Tongue (tissue), 2 donors: ENCODE data around the gene ZNF526. TPM values are rescaled to one million over a fixed set of nuclear protein-coding genes. Genes with fewer than 3 reads are reported as not detected.

Source experiments
- DNase-seq: peaks from one replicate; pipeline ENCODE4 v3.0.0-alpha.2; 2015
- total RNA-seq: library from RNA; depleted of rRNA; stranded (reverse); fragments of >200 nt; gene quantifications from one replicate; pipeline ENCODE4 v1.2.3, GENCODE V29; 2014

ZNF526 gene, protein sequence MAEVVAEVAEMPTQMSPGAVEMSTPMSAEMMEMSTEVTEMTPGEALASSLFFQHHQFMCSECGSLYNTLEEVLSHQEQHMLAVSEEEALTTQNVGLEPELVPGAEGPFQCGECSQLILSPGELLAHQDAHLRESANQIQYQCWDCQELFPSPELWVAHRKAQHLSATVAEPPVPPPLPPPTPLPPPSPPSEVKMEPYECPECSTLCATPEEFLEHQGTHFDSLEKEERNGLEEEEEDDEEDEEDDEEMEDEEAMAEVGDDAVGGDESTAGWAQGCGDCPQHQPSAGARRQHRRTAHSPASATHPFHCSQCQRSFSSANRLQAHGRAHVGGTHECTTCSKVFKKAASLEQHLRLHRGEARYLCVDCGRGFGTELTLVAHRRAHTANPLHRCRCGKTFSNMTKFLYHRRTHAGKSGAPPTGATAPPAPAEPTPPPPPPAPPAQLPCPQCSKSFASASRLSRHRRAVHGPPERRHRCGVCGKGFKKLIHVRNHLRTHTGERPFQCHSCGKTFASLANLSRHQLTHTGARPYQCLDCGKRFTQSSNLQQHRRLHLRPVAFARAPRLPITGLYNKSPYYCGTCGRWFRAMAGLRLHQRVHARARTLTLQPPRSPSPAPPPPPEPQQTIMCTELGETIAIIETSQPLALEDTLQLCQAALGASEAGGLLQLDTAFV
- 8.5 TPM for total RNA-seq

DNA sequence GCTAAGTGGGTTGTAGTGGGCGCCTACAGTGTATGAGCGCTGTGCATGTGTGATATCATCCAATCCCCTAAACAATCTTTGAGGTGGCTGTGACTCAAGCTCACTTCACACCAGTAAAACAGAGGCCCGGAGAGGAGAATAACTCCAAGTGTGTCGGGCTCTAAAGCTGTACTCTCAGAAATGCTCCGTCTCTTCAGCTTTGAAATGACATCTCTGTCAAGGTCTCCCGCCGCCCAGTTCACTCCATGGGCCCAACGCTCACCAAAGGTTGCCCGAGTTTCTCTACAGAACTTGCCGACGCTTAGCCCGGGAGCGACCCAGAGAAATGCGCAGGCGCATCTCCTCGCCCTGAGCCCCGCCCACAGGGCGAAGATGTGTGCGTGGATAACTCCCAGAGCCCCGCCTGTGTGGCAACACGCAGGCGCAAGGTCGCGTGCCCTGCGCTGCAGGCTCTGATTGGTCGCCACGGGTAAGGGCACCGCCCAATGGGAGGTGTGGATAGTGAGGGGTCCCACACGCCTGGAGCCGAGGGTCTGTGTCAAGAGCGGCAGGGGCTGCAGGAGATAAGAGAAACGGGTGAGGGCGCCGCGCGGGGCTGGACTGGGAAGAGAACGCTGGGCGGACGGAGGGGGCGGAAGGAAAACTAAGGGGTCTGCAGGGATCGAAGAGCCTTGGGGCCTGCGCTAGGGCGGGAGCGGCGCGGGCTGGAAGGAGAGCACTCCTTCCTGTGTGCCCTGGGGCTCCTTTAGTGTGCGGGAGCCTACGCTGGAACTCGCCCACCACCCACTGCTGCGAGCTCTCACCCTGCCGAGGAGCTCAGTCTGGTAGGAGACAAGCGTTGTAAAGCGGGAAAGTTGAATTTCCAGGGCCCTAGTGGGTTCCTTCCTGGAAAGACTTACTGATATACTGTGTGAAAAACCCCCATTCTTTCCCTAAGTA is at the start of gene ZNF526:
ZNF526 (plus strand) TSS at position 501 of the 939 bp plus-strand sequence. CDS start 4,092 bp downstream, outside the sequence.
- peak; percentile 99 for DNase-seq

DNA sequence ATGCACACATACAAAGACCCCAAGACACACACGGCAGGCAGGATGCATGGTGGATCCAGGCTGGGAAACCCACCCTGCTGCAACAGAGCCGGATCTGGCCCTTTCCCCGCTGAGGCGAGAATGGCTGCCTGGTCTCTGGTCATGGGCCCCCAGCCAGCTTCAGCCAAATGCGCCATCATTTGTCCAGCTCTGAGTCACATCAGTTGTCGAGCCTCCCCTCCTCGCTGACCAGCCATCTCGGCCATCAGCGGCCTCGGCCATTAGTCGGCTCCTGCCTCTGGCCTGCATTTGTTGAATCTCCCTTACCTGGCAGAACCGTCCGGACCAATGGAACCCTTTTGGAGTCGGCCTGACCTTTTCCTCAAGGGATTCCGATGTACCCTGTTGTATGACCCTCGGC is 49.4 kb upstream of the ZNF526 start:
- no peak for DNase-seq

DNA sequence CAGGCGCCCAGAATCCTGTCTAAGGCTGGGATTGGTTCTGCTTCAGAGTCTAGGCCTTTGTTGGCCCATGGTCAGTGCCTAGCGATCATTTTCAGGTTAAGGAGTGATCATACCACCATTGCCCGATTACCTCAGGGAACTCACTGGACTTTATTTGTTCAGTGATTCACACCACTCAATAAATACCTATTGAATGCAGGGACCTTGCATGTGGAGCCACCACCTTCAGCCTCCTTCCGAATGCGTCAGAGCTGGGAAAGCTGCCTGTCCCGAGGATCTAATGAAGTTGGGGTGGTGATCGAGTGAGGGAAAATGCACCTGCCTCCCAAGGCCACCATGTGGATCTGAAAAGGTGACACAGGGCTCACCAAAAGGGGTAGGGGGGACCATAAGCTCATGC is 47.9 kb upstream of the ZNF526 start:
- no peak for DNase-seq

DNA sequence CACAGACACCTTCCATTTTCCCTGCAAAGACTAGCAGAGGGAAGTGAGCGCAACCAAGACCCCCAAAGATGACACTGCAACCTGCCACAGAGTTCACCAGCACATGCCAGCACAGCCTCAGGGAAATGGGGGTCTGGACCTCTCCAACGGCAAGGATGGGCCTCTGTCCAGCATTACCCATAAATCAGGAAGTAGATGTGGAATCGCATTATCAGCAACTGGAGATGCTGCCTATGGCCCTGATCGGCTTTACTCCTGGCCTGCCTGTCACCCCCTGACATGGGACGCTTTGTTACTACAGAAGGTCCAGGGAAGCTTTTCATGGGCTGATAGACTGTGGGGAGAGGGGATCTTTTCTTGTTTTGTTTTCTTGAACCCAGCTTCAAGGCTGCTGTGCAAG is 46.4 kb upstream of the ZNF526 start:
- DNase-seq, result no peak

DNA sequence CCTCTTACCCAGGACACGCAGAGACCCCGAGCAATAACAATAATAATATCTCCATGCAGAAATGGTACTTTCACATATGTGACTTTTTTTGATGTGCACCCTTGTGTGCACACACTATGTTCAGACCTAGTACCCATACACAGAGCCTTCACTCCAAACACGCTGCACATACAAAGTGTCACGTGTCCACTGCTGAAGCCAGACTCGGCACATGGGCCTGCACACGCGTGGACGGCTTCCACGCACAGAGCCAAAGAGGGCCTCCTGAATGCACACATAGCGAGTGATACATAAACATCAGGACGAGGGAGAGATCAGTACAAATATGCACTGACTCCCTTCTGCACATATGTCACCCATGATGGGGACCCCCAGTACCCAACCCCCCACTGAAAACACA is 45.9 kb upstream of the ZNF526 start:
- no peak for DNase-seq

DNA sequence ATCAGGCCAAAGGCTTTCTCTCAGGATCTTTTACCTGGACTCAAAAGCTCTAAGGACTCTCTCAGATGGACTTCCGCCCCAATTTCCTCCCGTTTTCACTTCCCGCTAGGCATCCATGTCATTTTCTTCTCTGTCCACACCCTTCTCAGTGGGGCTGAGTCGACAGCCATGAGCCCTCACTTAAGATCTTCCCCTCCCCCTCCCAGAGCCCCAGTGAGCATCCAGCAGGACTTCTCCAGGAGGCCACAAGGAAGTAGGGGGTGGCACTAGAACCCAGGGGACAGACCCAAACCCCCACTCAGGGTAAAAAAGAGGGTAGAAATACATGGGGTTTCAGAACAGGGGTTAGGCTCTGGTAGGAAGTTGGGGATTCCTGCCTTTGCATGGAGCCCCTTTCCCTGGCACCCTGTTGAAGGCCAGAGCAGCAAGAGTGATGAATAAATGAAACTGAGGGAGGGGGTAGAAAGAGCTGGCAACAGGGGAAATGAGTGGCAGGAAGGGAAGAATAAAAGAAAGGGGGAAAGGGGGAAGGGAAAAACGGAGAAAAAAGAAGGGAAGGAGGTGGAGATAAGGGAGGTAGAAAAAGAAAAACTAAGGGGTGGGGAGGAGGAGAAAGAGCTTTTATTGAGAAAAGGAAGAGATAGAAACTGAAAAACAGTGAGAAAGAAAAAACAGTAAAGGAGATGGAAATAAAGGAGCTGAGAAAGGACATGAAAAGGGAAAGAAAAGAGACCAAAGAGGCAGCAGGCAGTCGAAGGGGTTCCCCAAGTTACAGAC is 45.0 kb upstream of the ZNF526 start:
- no peak for DNase-seq

DNA sequence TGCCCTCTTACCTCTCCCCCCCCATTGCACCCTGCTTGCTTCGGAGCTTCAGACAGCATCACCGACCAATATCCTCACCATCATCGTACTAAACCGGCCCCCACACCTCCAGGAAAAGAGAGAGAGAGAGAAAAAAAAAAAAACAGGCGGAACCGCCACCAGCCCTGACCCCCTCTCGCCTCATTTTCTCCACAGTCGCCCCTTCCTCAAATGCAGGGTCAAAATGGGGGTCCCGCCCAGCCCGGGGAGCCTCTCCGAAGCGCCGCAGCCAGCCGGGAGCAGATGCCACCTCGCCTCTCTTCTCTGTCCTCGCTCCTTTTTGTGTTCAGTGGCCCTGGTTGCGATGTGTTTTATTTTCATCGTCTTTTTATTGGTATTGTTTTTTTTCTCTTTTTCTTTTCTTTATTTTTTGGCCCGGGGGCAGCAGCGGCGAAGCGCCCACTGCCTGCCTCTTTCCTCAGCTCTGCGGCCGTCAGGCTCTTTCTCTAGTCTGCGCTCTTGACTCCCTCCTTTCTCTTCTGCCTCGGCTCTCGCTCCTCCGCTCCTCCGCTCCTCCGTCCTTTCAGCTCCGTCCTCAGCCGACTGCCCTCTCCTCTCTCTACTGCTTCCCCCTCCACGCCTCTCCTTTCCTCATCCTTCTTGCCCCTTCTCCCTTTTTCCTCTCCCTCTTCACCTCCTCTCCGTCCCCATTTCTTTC is 44.0 kb upstream of the ZNF526 start:
- peak; percentile 24 for DNase-seq

DNA sequence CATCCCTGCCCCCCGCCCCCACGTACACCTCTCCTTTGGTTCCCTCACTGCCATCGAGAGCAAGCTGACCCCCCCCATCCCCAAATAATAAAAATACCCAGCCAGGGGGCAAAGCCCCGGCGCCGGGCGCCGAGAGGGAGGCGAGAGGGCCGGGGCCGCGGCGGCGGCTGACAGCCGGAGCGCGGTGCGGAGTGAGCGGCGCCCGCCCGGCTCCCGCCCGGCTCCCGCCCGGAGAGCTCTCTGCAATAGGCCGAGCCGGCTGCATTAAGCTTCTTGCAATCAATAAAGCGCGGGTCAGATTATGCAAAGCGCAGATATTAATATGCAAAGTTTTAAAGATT is 43.5 kb upstream of the ZNF526 start:
- DNase-seq, result no peak

DNA sequence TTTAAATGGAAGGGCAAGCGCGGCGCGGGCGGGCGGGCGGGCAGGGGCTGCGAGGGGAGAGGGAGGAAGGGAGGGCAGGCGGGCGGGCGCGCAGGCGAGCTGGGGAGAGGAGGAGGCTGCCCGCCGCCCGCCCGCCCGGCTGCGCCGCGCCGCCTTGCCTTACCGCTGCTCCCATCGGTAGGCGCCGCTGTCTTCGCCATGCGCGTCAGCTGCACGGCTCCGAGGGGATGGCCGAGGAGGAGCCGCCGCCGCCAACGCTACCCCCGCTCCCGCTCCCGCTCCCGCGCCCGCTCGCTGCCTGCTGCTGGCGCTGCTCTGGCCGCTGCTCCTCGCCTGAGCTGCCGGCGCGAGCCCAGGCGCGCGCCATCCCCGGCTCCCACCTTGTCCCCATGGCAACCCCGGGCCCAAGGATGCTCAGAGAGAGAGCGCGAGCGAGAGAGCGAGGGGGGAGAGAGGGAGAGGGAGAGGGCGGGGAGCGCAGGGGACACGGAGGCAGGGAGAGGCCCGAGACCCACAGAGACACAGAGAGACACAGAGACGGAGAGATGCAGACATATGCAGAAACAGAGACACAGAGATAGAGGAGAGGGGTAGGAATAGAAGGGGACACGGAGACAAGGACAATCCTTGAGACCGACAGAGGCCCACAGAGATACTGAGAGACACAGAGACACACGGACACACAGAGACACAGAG is 43.0 kb upstream of the ZNF526 start:
- peak; percentile 86 for DNase-seq

DNA sequence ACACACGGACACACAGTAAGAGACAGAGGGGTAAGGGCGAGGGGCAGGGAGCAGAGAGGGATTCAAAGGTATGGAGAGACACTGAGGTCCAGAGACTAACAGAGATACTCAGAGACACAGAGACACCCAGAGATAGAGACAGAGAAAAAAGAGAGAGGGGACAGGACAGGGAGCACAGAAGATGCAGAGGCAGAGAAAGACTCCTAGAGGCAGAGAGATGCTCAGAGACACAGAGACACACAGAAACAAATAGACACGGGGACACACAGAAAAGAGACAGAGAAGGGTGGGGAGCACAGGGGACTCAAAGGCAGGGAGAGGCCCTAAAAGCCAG is 42.5 kb upstream of the ZNF526 start:
- DNase-seq, result no peak

DNA sequence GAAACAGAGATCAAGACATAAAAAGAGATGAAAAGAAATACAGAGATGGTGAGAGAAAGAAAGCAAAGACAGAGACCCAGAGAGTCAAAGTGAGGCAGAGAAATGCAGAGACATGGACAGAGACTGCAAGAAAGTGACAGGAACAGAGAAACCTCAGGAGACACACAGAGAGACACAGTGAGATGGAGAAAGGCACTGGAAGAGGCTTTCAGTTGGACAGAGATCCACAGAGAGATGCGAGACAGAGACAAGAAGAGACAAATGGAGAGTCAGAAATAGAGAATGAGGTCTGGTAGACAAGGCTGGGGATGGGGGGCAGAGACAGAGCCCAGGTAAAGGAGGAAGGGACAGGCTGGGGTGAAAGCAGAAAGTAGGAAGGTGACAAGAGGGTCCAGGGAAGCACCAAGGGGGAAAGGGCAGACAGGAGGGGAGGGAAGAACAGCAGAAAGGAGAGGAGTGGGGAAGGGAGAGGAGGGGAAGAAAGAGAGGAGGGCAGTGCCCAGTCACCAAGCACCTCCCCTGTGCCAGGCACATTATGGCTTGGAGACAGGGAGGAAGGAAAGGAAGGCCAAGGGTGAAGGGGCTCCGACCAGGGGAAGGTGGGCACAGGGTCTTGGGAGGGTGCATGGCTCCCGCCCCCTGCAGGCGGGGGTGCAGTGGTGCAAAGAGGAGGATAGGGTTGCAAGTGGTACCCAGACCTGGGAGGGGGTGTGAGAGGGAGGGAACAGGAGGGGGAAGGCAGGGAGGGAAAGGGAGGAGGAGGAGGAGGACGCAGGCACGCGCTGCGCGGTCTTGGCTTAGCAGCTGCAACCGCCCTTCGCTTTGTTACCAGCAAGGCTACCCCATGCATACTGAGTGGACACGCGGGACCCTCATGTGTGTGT is 41.1 kb upstream of the ZNF526 start:
- no peak for DNase-seq

DNA sequence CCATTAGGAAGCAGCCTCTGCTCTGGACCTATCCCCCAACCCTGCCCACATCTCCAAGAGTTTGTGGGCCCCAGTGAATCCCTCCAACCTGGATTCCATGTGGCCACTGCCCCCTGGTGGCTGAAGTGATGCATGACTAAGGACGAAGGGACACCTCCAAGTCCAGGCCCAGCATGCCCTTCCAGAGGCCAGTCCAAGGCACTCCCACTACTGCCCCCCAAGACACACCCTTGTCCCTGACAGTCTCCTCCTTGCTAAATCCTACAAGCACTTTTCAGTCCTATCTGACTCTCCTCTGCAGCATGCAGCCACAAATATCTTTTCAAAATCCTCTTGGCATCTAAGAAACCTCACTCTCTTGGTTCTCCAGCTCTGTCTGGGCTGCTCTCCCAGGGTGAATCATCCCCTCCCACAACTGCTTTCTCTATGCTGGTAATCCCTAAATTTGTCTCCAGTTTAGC is 35.7 kb upstream of the ZNF526 start:
- peak; percentile 87 for DNase-seq

DNA sequence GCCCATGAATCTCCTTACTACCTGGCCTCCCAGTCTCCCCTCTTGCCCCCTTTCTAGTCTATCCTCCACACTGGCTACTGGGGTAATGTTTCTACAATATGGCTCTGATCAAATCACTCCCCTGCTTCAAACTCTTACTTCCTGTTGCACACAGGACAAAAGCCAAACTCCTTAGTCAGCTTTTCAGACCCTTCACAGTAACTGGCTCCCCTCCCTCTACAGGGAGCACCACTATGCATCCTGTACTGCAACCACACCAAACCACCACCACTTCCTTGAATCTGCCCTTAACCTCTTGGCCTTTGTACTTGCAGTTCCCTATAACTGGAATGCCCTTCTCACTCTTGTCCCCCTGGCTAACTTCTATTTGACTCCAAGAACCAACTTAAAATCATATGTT is 34.8 kb upstream of the ZNF526 start:
- no peak for DNase-seq

DNA sequence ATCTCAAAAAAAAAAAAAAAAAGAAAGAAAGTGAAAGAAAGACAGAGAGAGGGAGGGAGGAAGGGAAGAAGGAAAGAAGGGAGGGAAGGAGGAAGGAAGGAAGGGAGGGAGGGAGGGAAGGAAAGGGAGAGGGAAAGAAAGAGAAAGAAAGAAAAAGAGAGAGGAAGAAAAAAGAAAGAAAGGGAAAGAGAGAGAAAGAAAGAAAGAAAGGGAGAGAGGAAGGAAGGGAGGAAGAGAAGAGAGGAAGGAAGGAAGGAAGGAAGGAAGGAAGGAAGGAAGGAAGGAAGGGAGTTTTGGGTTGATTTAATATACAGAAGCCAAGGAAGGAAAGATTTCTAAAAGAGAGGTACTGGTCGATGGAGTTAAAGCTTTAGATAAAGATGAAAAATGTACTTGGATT is 31.4 kb upstream of the ZNF526 start:
- no peak for DNase-seq

DNA sequence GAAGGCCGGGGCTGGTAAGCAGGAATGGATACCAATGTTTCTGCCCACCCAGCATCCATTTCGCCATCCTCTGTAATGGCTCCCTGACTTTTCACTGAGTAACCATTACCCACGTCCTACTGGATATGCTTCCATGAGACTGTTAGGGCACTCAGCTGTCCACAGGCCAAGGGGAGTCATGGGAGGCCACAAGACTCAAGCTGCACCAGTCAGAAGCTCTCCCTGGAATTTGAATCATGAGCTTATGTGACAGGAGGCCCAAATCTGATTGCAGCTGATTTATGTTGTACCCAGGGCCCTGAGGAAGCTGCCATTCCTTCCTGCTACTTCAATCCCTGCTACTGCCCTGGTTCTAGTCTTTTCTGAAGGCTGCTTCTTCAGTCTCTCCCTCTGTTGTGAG is 31.0 kb upstream of the ZNF526 start:
- no peak for DNase-seq

DNA sequence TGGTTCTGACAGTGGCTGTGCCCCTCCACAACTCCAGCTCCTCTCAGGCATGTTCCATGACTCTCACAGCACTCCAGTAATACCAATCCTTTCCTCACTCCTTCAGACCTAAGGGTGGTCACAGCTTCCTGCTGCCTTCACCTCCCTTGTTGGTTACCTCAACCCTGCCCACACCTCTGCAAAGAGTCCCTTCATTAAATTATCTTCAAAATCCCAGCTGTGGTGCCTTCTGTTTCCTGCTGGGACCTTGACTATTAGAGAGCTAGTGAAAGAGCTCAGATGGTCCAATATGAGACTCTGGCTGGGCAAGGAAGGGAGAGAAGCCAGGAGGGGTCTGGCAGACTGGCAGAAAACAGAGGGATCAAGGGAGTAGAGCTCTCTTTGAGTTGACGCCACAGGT is 28.8 kb upstream of the ZNF526 start:
- no peak for DNase-seq

DNA sequence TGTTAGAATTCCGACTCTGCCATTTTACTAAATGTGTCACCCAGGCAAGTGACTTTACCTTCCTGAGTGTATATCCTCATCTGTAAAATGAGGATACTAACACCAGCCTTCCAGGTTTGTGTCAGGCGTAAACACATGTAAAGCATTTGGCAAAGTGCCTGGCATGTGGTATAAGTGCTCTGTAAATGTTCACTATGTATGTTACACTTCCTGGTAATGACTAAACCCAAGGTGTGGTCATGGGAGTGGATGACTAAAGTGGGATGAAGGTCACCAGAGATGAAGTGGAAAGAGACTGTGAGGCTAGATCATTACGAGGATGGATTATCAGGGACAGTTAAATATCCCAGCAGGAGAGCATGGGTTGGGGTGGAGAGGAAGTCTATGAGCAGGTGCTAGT is 28.3 kb upstream of the ZNF526 start:
- no peak for DNase-seq

DNA sequence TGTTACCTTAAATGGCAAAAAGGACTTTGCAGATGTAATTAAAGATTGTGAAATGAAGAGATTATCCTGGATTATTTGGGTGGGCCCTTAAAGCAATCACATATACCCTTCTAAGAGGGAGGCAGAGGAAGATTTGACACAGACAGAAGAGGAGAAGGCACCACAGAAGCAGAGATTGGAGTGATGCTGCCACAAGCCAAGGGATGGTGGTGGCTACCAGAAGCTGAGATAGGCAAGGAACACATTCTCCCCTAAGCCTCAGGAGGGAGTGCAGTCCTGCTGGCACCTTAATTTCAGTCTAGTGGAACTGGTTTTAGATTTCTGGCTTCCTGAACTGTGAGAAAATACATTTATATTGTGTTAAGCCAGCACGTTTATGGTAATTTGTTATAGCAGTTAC is 26.8 kb upstream of the ZNF526 start:
- DNase-seq, result no peak

DNA sequence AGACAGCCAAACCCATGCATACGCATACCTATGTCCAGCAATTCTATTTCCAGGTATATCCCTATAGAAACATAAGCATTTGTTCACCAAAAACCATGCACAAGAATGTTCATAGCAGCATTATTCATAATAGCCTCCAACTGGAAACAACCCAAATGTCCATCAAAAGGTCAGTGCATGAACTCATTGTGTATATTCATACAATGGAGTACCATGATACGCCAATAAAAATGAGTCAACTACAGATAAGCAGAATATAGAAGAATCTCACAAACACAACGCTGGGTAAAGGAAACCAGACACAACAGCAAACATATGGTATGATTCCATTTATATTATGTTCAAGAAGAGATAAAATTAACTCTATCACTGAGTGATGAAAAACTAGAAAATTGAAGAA is 26.4 kb upstream of the ZNF526 start:
- no peak for DNase-seq
